ENCODE results near the gene CTR9. TPM values are rescaled to one million over a fixed set of nuclear protein-coding genes. Genes with fewer than 3 reads are reported as not detected.
A peak's percentile ranks its signal among the peaks of the same experiment; 100 is the strongest.

CTR9 gene
- total RNA-seq, 1 experiment from 2014 or later = 45.9 TPM

DNA sequence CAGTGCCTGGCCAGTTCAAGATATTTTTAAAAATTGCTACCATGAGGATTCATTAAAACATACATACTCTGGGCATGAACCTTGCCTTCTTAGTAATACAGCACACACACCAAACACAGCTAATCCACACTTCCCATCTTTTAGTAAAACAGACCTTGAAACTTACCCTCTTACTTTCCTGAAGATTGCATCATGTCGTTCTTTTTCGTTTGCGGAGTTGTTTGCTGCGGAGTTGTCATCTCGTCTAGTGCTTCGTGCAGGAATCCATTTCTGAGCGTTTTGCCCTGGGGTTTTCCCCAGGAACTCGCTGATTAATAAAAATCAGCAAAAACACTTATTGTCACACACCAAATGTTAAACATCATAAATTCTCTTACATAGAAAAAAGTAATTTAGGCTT lies 54.7 kb downstream of the CTR9 start:
- CTCF ChIA-PET = no interaction called here
- POLR2A ChIA-PET (ENCODE audit: low non-redundant PET) = no interaction called here

DNA sequence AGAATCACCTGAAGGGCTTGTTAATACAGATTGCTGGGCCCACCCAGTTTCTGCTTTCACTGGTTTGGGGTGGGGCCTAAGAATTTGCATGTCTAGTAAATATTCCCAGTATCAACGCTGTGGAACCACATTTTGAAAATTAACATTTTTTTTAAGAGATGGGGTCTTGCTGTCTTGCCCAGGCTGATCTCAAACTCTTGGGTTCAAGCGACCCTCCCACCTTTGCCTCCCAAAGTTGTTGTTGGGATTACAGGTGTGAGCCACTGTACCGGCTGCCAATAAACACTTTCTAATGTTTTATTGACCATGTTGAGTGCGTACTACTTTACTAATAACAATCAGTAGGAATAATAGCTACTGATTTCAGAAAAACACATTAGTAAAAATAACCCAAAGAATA lies 55.2 kb downstream of the CTR9 start:
- Histone ChIP-seq H3K4me1 (ENCODE audit: insufficient read depth, low read length, poor library complexity, severe bottlenecking) (peaks cover 18% of the 10 kb centered on the region), H3K27me3 (replicated peaks; ENCODE audit: insufficient read depth, low read depth, low read length, poor library complexity) (no peaks in the 10 kb centered on the region), H3K27ac (ENCODE audit: low read depth, low read length, poor library complexity, severe bottlenecking) (no peak overlapping the region), H3K9me3 (ENCODE audit: low read depth, low read length, poor library complexity, severe bottlenecking) (no peaks in the 10 kb centered on the region), H3K36me3 (ENCODE audit: insufficient read depth, low read length, poor library complexity, severe bottlenecking) (peaks cover 60% of the 10 kb centered on the region), H3K4me3 (ENCODE audit: low read depth, low read length, poor library complexity, severe bottlenecking) (peak overlapping the region; percentile 94)
- TF ChIP-seq EZH2 (IDR thresholded peaks at IDR 0.05; ENCODE audit: borderline replicate concordance, low read depth, low read length, poor library complexity, severe bottlenecking) = no peak
- TF ChIP-seq, protein P1, sequence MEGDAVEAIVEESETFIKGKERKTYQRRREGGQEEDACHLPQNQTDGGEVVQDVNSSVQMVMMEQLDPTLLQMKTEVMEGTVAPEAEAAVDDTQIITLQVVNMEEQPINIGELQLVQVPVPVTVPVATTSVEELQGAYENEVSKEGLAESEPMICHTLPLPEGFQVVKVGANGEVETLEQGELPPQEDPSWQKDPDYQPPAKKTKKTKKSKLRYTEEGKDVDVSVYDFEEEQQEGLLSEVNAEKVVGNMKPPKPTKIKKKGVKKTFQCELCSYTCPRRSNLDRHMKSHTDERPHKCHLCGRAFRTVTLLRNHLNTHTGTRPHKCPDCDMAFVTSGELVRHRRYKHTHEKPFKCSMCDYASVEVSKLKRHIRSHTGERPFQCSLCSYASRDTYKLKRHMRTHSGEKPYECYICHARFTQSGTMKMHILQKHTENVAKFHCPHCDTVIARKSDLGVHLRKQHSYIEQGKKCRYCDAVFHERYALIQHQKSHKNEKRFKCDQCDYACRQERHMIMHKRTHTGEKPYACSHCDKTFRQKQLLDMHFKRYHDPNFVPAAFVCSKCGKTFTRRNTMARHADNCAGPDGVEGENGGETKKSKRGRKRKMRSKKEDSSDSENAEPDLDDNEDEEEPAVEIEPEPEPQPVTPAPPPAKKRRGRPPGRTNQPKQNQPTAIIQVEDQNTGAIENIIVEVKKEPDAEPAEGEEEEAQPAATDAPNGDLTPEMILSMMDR (conservative IDR thresholded peaks at IDR 0.05; ENCODE audit: low read depth, low read length) = no peak
- CTCF ChIA-PET = no interaction called here
- DNase-seq (ENCODE audit: low spot score) = no peak
- BruUV-seq (replicated peaks) = no TSS peak
- POLR2A ChIA-PET (ENCODE audit: low non-redundant PET) = no interaction called here
- intact Hi-C loops (cut with micrococcal nuclease; ENCODE audit: unreplicated experiment) = loop anchor here (5.0 kb wide), 2 partner anchors 51 to 126 kb away; partner anchors contain the start of gene ZBED5

More for the DNA sequence above, 54.7 kb downstream of the CTR9 start:
- BruUV-seq (replicated peaks) = no TSS peak
- intact Hi-C loops (cut with micrococcal nuclease; ENCODE audit: unreplicated experiment) = loop anchor here (5.0 kb wide), 2 partner anchors 52 to 127 kb away; partner anchors contain the start of gene ZBED5
- H3K9me3 ChIP-seq (ENCODE audit: low read depth, low read length, poor library complexity, severe bottlenecking) = no peaks in the 10 kb centered on the region
- no peak for TF ChIP-seq EZH2 (IDR thresholded peaks at IDR 0.05; ENCODE audit: borderline replicate concordance, low read depth, low read length, poor library complexity, severe bottlenecking)
- TF ChIP-seq, protein P1 (conservative IDR thresholded peaks at IDR 0.05; ENCODE audit: low read depth, low read length) = no peak
- H3K4me3 ChIP-seq (ENCODE audit: low read depth, low read length, poor library complexity, severe bottlenecking) = peak overlapping the region; percentile 94
- no peaks in the 10 kb centered on the region for H3K27me3 ChIP-seq (replicated peaks; ENCODE audit: insufficient read depth, low read depth, low read length, poor library complexity)
- peaks cover 64% of the 10 kb centered on the region for H3K36me3 ChIP-seq (ENCODE audit: insufficient read depth, low read length, poor library complexity, severe bottlenecking)
- DNase-seq (ENCODE audit: low spot score) = no peak
- H3K27ac ChIP-seq (ENCODE audit: low read depth, low read length, poor library complexity, severe bottlenecking) = peak overlapping the region; percentile 35
- peaks cover 18% of the 10 kb centered on the region for H3K4me1 ChIP-seq (ENCODE audit: insufficient read depth, low read length, poor library complexity, severe bottlenecking)

DNA sequence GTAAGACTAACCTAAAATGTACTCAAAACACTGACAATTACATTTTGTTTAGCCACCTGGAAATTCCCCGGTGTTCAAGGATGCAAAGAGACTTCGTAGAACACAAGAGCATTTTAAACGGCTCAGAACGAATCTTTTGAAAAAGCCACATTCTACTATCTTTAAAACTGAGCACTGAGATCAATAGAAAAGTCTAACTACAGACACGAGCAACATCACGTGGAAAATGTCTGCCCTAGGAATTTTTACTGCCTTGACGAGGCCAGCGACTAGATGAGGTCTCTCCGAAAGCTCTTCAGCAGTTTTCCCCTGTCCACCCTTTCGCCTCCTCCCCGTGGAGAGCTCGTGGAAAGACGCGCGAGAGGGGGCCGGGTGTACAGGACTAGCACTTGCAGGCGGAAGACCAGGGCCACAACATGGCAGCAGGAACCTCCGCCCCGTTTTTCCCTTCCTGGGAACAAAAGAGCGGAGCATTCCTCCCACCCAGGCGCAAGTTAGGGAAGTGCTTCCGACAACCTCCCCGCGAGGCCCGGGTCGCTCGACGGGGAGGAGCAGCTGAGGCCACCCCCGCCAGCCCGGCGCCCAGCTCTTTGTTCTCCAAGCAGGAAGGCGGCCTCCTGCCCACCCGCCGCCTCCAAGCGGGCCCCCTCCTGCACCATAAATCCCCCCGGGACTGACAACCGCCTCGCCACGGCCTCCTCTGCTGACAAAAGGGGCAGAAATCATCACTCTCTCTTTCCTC lies 56.6 kb downstream of the CTR9 start:
- TF ChIP-seq, protein P1 (conservative IDR thresholded peaks at IDR 0.05; ENCODE audit: low read depth, low read length) = no peak
- no peak for TF ChIP-seq EZH2 (IDR thresholded peaks at IDR 0.05; ENCODE audit: borderline replicate concordance, low read depth, low read length, poor library complexity, severe bottlenecking)
- Histone ChIP-seq H3K27ac (ENCODE audit: low read depth, low read length, poor library complexity, severe bottlenecking) (peak overlapping the region; percentile 98), H3K9me3 (ENCODE audit: low read depth, low read length, poor library complexity, severe bottlenecking) (no peaks in the 10 kb centered on the region), H3K4me3 (ENCODE audit: low read depth, low read length, poor library complexity, severe bottlenecking) (peak overlapping the region; percentile 94), H3K36me3 (ENCODE audit: insufficient read depth, low read length, poor library complexity, severe bottlenecking) (peaks cover 45% of the 10 kb centered on the region), H3K27me3 (replicated peaks; ENCODE audit: insufficient read depth, low read depth, low read length, poor library complexity) (no peaks in the 10 kb centered on the region), H3K4me1 (ENCODE audit: insufficient read depth, low read length, poor library complexity, severe bottlenecking) (peaks cover 18% of the 10 kb centered on the region)
- peak; percentile 62 for DNase-seq (ENCODE audit: low spot score)
- POLR2A ChIA-PET (ENCODE audit: low non-redundant PET) = interaction anchor here (0.6 kb wide), 1 partner anchor 13 kb away, joined by 17 read pairs; no protein-coding TSS in a partner anchor
- intact Hi-C loops (cut with micrococcal nuclease; ENCODE audit: unreplicated experiment) = loop anchor here (5.0 kb wide), 2 partner anchors 50 to 125 kb away; partner anchors contain the start of gene ZBED5
- CTCF ChIA-PET = no interaction called here
- no TSS peak for BruUV-seq (replicated peaks)

Measured in A673 (cell line).